Heart right ventricle (tissue), 16 donors: Measurements from ENCODE around the gene NUP98. TPM values are rescaled to one million over a fixed set of nuclear protein-coding genes. Genes with fewer than 3 reads are reported as not detected.
"Not testable (repeated sequence)": the region's sequence is repeated elsewhere in the genome, so short reads cannot be mapped to it uniquely, and the experiment has no call there.

ENCODE experiments used
- ATAC-seq, 8 donors: fragments of 200-7000 bp; cut with Tn5 transposase; one replicate each; pipeline ENCODE4 v1.9.1; 2020; ENCODE audit warnings: mild to moderate bottlenecking in 8 of 8, moderate library complexity in 8 of 8, moderate number of reproducible peaks in 1 of 8
- DNase-seq, 2 donors: peaks; one replicate each; pipeline ENCODE4 v3.0.0-alpha.2; 2020
- H3K27ac ChIP-seq, 10 donors: fragments of 200-600 bp; sonication (generic) in 2 of 10; one replicate each; pipeline versions ENCODE4 v1.5.0 to v1.8.0; 2020 to 2022; ENCODE audit warnings: mild to moderate bottlenecking in 3 of 10
- H3K27me3 ChIP-seq, 7 donors: fragments of 200-600 bp; one replicate each; pipeline ENCODE4 v1.8.0; 2021 to 2022; ENCODE audit warnings: mild to moderate bottlenecking in 2 of 7
- H3K36me3 ChIP-seq, 9 donors: fragments of 200-600 bp; sonication (generic) in 1 of 9; one replicate each; pipeline versions ENCODE4 v1.5.0 to v1.8.0; 2020 to 2022; ENCODE audit warnings: mild to moderate bottlenecking in 2 of 9
- H3K4me1 ChIP-seq, 9 donors: fragments of 200-600 bp; sonication (generic) in 1 of 9; one replicate each; pipeline versions ENCODE4 v1.5.0 to v1.8.0; 2020 to 2022; ENCODE audit warnings: mild to moderate bottlenecking in 4 of 9
- H3K4me3 ChIP-seq, 10 donors: fragments of 200-600 bp; sonication (generic) in 2 of 10; one replicate each; pipeline versions ENCODE4 v1.5.0 to v1.8.0; 2020 to 2022; ENCODE audit warnings: mild to moderate bottlenecking in 7 of 10, moderate library complexity in 2 of 10
- H3K9me3 ChIP-seq, 11 donors: fragments of 200-600 bp in 10 of 11; sonication (generic) in 2 of 11; one replicate each; pipeline versions ENCODE4 v1.5.0 to v1.8.0; 2013 to 2022; ENCODE audit warnings: mild to moderate bottlenecking in 2 of 11, control low read depth in 1 of 11, moderate library complexity in 1 of 11
- WGBS, 2 donors: extraction: QIAGEN DNeasy Blood & Tissue Kit; methylation state at CpG; one replicate each; pipeline ENCODE4 v1.1.7; 2013; ENCODE audit warnings: inconsistent platforms in 1 of 2; 5-methylcytosine and 5-hydroxymethylcytosine counted together
- intact Hi-C, 10 donors: fragments of 100-400 bp; cut with DNase I; formaldehyde crosslinking; loops; one replicate each; pipeline versions ENCODE4 v1.11.1 to v1.14.2; 2022
- polyA plus RNA-seq, 2 donors: library from polyadenylated mRNA; stranded (reverse); fragments of 200-250 nt; gene quantifications; one replicate each; pipeline ENCODE4 v1.2.3, GENCODE V29; 2013
- total RNA-seq, 10 donors: library from RNA; stranded (reverse); fragmentation: NEBNext Ultra II Directional in 3 of 10; extraction: Animal tissue kit (Norgen Biotek cat#: 25700) in 3 of 10; gene quantifications; one replicate each; pipeline versions ENCODE4 v1.2.1 to v1.2.4, GENCODE V29; 2021 to 2023
- TF ChIP-seq, protein P1 (sequence below), 9 donors: fragments of 200-600 bp; sonication (generic) in 2 of 9; IDR thresholded peaks; one replicate each; pipeline versions ENCODE4 v1.5.0 to v1.8.0; 2021 to 2022; ENCODE audit warnings: antibody characterized with exemption in 9 of 9, mild to moderate bottlenecking in 5 of 9, moderate library complexity in 1 of 9
- donor health status: Arrhythmogenic right ventricular cardiomyopathy.
- donor health status: ischemic (EF 13 %, LVEDD 7.1; RV severe dilation, severe dysfunction).
- donor health status: healthy with polysubstance abuse.
- donor health status: DM: no; HTN: yes; CAD: no.
- donor health status: DM: no; HTN: no; CAD: no.
- donor health status: ischemic (EF 25% LVEDD 6.9; RV normal size, moderate dysfunction).
- donor health status: ischemic (EF 25% LVEDD 5.7; RV mildly dilated, moderate dysfunction).
- donor health status: healthy.
- donor health status: DM: yes; HTN: yes; CAD: no.
- donor health status: Ischemic cardiomyopathy.
- donor health status: ischemic (EF 35%, LVEDD 5.7; RV mildly dilated, moderate dysfunction).
- donor health status: nonischemic (EF 11% LVEDD 7.7; RV severe dilation, severe dysfunction).
- donor health status: DM: yes; HTN: yes; CAD: no.
- donor health status: PGD.
- donor health status: ischemic (EF 29% LVEDD 5.4; RV normal size, mild dysfunction).
- donor health status: nonischemic (EF 23%, LVEDD 6.1; RV moderate dilation, normal function).

NUP98 gene
- total and polyA plus RNA-seq, 12 donors = 11.1 to 65.5 (median 46.0) TPM

- Histone ChIP-seq H3K27ac (no peak overlapping the region), H3K27me3 (no peaks in the 10 kb centered on the region), H3K4me1 (peaks cover 0 to 8% (median 0%) of the 10 kb centered on the region in 9 donors), H3K4me3 (no peak overlapping the region), H3K9me3 (no peaks in the 10 kb centered on the region), H3K36me3 (peaks cover 0 to 100% (median 72%) of the 10 kb centered on the region in 9 donors)
- 56 to 80% methylated on average over 7 of the region's 7 CpGs for WGBS, 2 donors
- DNase-seq = no peak
- intact Hi-C loops = no loop called here
- ATAC-seq = no peak
- TF ChIP-seq, protein P1, sequence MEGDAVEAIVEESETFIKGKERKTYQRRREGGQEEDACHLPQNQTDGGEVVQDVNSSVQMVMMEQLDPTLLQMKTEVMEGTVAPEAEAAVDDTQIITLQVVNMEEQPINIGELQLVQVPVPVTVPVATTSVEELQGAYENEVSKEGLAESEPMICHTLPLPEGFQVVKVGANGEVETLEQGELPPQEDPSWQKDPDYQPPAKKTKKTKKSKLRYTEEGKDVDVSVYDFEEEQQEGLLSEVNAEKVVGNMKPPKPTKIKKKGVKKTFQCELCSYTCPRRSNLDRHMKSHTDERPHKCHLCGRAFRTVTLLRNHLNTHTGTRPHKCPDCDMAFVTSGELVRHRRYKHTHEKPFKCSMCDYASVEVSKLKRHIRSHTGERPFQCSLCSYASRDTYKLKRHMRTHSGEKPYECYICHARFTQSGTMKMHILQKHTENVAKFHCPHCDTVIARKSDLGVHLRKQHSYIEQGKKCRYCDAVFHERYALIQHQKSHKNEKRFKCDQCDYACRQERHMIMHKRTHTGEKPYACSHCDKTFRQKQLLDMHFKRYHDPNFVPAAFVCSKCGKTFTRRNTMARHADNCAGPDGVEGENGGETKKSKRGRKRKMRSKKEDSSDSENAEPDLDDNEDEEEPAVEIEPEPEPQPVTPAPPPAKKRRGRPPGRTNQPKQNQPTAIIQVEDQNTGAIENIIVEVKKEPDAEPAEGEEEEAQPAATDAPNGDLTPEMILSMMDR (IDR thresholded peaks at IDR 0.05) = peak in 1 of 9 donors; percentile 31
Observed at GRCh38 chr11:3775736-3776406, 21.5 kb downstream of the NUP98 start.

- no peak for ATAC-seq
- Histone ChIP-seq H3K36me3 (peaks cover 0 to 100% (median 77%) of the 10 kb centered on the region in 9 donors), H3K27me3 (no peaks in the 10 kb centered on the region), H3K4me3 (no peak overlapping the region), H3K4me1 (peaks cover 0 to 6% (median 0%) of the 10 kb centered on the region in 9 donors), H3K9me3 (no peaks in the 10 kb centered on the region), H3K27ac (no peak overlapping the region)
- DNase-seq = no peak
- intact Hi-C loops = loop anchor here in 1 of 10 donors (5.0 kb wide), 1 partner anchor 46 kb away; no protein-coding TSS in a partner anchor
- WGBS, 2 donors = 93 to 94% methylated on average over 4 of the region's 4 CpGs
- TF ChIP-seq, protein P1 (IDR thresholded peaks at IDR 0.05) = no peak
Observed at GRCh38 chr11:3773180-3773579, 24.2 kb downstream of the NUP98 start.

GRCh38 chr11:3767536-3767935 lies 29.8 kb downstream of the NUP98 start:
- no peaks in the 10 kb centered on the region for H3K9me3 ChIP-seq
- intact Hi-C loops = loop anchor here in 1 of 10 donors (10.0 kb wide), 1 partner anchor 1673 kb away; no protein-coding TSS in a partner anchor
- H3K27ac ChIP-seq = no peak overlapping the region
- no peak overlapping the region for H3K4me3 ChIP-seq
- H3K27me3 ChIP-seq = no peaks in the 10 kb centered on the region
- H3K36me3 ChIP-seq = peaks cover 0 to 100% (median 88%) of the 10 kb centered on the region in 9 donors
- no peaks in the 10 kb centered on the region for H3K4me1 ChIP-seq
- ATAC-seq (no peak), DNase-seq (no peak)
- 67 to 76% methylated on average over 3 of the region's 3 CpGs for WGBS, 2 donors
- TF ChIP-seq, protein P1 (IDR thresholded peaks at IDR 0.05) = no peak

GRCh38 chr11:3766836-3767235 lies 30.5 kb downstream of the NUP98 start:
- intact Hi-C loops = loop anchor here in 1 of 10 donors (10.0 kb wide), 1 partner anchor 1672 kb away; no protein-coding TSS in a partner anchor
- peaks cover 0 to 100% (median 90%) of the 10 kb centered on the region in 9 donors for H3K36me3 ChIP-seq
- not testable (repeated sequence) for H3K4me3 ChIP-seq, H3K9me3 ChIP-seq, H3K27ac ChIP-seq, DNase-seq, H3K27me3 ChIP-seq, H3K4me1 ChIP-seq, ATAC-seq
- WGBS, 2 donors = 96% methylated on average over 9 of the region's 9 CpGs

DNA sequence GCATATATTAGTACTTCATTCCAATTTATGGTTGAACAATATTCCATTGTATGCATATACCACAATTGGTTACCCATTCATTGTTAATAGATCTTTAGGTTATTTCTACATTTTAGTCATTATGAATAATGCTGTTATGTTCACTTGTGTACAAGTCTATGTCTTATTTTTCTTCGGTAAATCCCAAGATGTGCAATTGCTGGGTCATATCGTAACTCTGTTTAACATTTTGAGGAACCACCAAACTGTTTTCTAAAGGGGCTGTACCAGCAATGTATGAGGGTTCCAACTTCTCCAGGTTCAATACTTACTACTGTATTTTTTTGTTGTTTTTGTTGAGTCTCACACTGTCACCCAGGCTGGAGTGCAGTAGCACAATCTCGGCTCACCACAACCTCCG lies 33.1 kb downstream of the NUP98 start:
- 96 to 97% methylated on average over 4 of the region's 4 CpGs for WGBS, 2 donors

More for the DNA sequence above, 33.1 kb downstream of the NUP98 start:
- Histone ChIP-seq H3K27me3 (no peaks in the 10 kb centered on the region), H3K27ac (no peak overlapping the region), H3K4me3 (no peak overlapping the region), H3K36me3 (peaks cover 0 to 100% (median 98%) of the 10 kb centered on the region in 9 donors), H3K9me3 (no peaks in the 10 kb centered on the region), H3K4me1 (no peaks in the 10 kb centered on the region)
- ATAC-seq (no peak), DNase-seq (no peak)
- intact Hi-C loops = loop anchor here in 3 of 10 donors (5.0 to 10.0 kb wide), 2 partner anchors 37 to 1669 kb away; no protein-coding TSS in a partner anchor
- TF ChIP-seq, protein P1 (IDR thresholded peaks at IDR 0.05) = no peak
